ENCODE measurements around the gene SPATA24. TPM values are rescaled to one million over a fixed set of nuclear protein-coding genes. Genes with fewer than 3 reads are reported as not detected.

The SPATA24 gene
- total and polyA plus RNA-seq, 5 donors: 9.8 to 34.6 (median 14.9) TPM

DNA sequence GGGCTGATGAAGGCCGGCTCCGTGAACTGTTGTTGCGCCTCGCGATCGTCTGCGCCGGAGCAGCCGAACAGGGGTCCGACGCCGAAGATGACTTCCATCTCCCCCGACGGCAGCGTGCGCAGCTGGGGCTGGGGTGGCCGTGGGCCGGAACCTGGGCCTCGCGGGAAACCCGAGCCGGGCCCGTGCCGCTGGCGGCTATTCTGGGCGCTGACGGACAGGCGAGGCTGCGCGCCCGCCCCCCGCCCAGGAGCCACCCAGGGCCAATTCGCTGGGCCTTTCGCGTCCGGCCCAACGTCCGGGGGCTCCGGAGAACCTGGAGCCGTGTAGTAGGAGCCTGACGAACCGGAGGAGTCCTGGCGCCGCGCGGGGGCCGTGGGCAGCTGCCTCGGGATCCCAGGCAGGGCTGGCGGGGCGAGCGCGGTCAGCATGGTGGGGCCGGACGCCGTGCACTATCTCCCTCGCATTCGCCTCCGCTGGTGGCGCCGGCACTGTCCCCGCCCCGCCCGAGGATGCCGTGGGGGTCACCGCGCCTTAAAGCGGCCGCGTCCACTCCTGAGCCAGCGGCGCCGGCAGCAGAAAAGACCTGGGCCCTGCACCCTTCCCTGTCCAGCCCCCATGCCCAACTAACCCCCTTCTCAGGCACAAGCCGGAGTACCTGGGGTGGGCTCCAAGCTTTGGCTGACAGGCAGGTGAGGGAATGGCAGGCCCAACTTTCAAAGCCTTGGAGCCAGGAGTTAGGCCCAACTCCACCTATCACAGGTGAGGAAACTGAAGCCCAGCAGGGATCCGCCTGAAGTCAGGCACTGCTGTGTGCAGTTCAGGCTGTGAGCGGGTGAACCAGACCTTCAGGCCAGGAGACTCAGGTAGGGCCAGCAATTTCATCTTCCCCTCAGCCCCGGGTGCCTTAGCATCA is 9.0 kb downstream of the SPATA24 start, which contains the start of gene PROB1:
Gene PROB1, minus strand, starts transcription at position 451 of the 913 bp plus-strand sequence. Its CDS starts 23 bp downstream, at position 428.
- ATAC-seq (peak; percentile 79 to 80), DNase-seq (peak; percentile 67 to 88 (median 86))
- peak within 1 kb of the TSS; percentile 93 for H3K27ac ChIP-seq (ENCODE audit: low read length)
- H3K4me3 ChIP-seq (ENCODE audit: low read length): peak within 1 kb of the TSS; percentile 57
- no peaks in the 10 kb centered on the region for H3K27me3 ChIP-seq (ENCODE audit: control insufficient read depth, insufficient read depth)
- no peaks in the 10 kb centered on the region for H3K9me3 ChIP-seq (ENCODE audit: control insufficient read depth, low read length)
- peaks cover 4% of the 10 kb centered on the region for H3K4me1 ChIP-seq (ENCODE audit: control insufficient read depth, insufficient read depth, low read length)
- WGBS: 16% methylated on average over 76 of the region's 76 CpGs
- intact Hi-C loops (cut with DNase I): no loop called here

DNA sequence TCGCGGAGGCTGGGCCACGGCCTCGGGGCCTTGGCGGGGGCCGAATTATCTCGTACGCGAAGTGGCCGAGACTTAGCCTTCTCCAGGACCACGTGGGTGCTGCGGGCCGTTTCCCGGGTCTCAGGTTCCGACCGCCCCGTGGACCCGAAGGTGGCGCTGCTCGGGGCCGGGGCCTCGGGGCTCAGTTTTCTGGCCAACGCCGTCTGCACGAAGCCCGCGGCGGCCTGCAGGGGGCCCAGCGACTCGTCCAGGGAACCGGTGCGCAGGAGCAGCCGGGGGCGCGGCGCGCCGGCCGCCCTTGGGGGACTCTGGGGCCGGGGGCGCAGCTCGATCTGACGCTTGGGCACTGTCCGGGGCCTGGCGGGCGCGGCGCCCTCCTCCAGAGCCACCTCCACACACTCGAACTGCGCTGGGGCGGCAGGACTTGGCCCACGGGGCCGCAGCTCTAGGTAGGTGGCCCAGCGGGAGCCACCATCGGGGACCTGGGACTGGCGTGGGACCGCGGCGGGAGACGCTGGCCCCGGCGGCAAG is 9.7 kb downstream of the SPATA24 start:
- H3K4me3 ChIP-seq (ENCODE audit: low read length): peak overlapping the region; percentile 57
- intact Hi-C loops (cut with DNase I): no loop called here
- H3K27ac ChIP-seq (ENCODE audit: low read length): peak overlapping the region; percentile 93
- H3K4me1 ChIP-seq (ENCODE audit: control insufficient read depth, insufficient read depth, low read length): peaks cover 4% of the 10 kb centered on the region
- ATAC-seq: peak; percentile 26 to 44
- 2% methylated on average over 62 of the region's 62 CpGs for WGBS
- DNase-seq: peak; percentile 63 to 82 (median 81)
- H3K9me3 ChIP-seq (ENCODE audit: control insufficient read depth, low read length): no peaks in the 10 kb centered on the region
- H3K27me3 ChIP-seq (ENCODE audit: control insufficient read depth, insufficient read depth): no peaks in the 10 kb centered on the region

DNA sequence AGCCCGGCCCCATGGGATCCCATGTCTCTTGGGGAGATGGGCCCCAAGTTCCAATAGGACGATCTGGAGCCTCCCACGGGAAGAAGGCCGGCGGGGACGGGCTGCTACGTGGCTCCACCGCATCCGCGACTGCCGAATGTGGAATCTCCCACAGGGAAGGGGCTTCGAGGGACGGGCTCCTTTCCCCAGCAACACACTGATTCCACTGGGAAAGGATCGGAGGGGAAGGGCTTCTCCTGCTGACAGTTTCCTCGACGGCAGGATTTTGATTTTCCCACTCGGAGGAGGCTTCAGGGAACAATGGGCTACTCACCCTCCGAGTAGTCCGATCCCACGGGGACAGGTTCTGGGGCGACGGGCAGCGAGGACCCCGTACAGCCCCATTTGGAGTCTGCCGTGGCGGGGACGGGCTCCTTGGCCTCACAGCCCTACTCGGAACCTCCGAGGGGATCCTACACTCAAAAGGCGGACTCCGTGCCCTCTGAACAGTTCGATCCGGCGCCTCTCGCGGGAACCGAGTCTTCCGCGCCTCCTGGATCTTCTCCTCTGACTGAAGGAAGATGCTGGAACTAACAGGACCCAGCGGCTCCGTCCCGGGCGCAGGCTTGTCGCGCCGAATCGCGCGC is 10.3 kb downstream of the SPATA24 start:
- peak overlapping the region; percentile 93 for H3K27ac ChIP-seq (ENCODE audit: low read length)
- H3K4me3 ChIP-seq (ENCODE audit: low read length): peak overlapping the region; percentile 57
- H3K9me3 ChIP-seq (ENCODE audit: control insufficient read depth, low read length): no peaks in the 10 kb centered on the region
- H3K27me3 ChIP-seq (ENCODE audit: control insufficient read depth, insufficient read depth): no peaks in the 10 kb centered on the region
- intact Hi-C loops (cut with DNase I): loop anchor here in 1 of 4 donors (2.0 kb wide), 1 partner anchor 21 kb away; no protein-coding TSS in a partner anchor
- ATAC-seq: no peak
- WGBS: 16% methylated on average over 49 of the region's 49 CpGs
- H3K4me1 ChIP-seq (ENCODE audit: control insufficient read depth, insufficient read depth, low read length): peaks cover 4% of the 10 kb centered on the region
- DNase-seq: no peak

DNA sequence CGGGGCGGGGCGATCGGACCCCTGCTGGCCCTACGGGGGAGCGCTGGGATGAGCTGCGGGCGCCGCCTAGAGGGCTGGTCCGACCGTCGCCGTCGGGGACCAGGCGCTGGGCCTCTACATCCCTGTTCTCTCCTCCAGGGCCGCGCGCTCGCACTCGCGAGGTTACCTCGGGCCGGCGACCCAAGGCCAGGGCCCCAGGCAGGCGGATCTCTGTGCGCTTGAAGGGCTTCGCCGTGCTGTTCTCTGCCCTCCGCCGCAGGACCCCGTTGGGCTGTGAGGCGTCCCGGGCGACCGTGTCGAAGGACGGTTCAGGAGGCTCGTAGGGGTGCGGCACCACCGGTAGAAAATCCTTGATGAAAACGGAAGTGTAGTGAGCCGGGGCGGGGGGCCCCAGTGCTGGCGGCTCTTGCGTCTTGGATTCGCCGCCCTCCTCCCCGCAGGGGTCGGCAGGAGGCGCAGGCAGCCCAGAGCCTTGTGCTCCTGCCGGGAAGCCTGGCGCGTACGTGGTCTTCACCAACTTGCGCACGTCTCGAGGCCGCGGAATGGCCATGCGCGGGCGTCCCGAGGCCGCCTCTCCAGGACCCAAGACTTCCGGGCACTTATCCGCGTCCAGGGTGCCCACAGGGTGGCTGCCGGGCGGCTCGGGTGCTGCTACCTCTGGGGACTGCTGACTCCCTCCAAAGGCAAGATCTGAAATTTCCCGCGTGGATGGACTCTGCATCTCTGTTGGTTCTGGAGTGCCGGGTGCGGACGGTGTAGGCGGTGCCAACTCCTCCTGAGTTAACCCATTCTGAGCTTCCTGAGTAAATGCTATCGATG is 11.0 kb downstream of the SPATA24 start:
- DNase-seq (peak; percentile 59 to 82 (median 81)), ATAC-seq (peak; percentile 3 to 23)
- Histone ChIP-seq H3K4me3 (ENCODE audit: low read length) (peak overlapping the region; percentile 57), H3K27ac (ENCODE audit: low read length) (peak overlapping the region; percentile 93), H3K4me1 (ENCODE audit: control insufficient read depth, insufficient read depth, low read length) (peaks cover 7% of the 10 kb centered on the region), H3K27me3 (ENCODE audit: control insufficient read depth, insufficient read depth) (no peaks in the 10 kb centered on the region), H3K9me3 (ENCODE audit: control insufficient read depth, low read length) (no peaks in the 10 kb centered on the region)
- WGBS: 19% methylated on average over 77 of the region's 77 CpGs
- intact Hi-C loops (cut with DNase I): loop anchor here in 1 of 4 donors (2.0 kb wide), 1 partner anchor 22 kb away; no protein-coding TSS in a partner anchor

DNA sequence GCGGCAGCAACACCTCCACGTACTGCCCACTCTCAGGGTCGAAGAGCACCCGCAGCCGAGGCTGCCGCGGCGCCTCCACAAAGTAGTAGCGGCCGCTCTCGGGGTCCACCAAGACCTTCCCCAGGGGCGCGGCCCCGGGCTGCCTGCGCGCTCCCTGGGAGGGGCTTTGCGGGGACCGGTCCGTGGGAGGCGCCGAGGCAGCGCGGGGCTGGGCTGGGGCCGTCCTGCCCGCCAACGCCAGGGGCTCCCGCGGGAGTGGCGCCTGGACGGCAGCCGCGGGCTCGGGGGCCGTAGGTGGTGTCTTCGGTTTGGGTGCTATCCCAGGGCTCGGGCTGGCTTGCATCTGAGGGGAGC is 11.6 kb downstream of the SPATA24 start:
- ATAC-seq (no peak), DNase-seq (no peak)
- Histone ChIP-seq H3K4me3 (ENCODE audit: low read length) (peak overlapping the region; percentile 8), H3K27me3 (ENCODE audit: control insufficient read depth, insufficient read depth) (no peaks in the 10 kb centered on the region), H3K4me1 (ENCODE audit: control insufficient read depth, insufficient read depth, low read length) (peaks cover 8% of the 10 kb centered on the region), H3K9me3 (ENCODE audit: control insufficient read depth, low read length) (no peaks in the 10 kb centered on the region), H3K27ac (ENCODE audit: low read length) (no peak overlapping the region)
- WGBS: 26% methylated on average over 36 of the region's 36 CpGs
- intact Hi-C loops (cut with DNase I): loop anchor here in 1 of 4 donors (2.0 kb wide), 1 partner anchor 22 kb away; no protein-coding TSS in a partner anchor

DNA sequence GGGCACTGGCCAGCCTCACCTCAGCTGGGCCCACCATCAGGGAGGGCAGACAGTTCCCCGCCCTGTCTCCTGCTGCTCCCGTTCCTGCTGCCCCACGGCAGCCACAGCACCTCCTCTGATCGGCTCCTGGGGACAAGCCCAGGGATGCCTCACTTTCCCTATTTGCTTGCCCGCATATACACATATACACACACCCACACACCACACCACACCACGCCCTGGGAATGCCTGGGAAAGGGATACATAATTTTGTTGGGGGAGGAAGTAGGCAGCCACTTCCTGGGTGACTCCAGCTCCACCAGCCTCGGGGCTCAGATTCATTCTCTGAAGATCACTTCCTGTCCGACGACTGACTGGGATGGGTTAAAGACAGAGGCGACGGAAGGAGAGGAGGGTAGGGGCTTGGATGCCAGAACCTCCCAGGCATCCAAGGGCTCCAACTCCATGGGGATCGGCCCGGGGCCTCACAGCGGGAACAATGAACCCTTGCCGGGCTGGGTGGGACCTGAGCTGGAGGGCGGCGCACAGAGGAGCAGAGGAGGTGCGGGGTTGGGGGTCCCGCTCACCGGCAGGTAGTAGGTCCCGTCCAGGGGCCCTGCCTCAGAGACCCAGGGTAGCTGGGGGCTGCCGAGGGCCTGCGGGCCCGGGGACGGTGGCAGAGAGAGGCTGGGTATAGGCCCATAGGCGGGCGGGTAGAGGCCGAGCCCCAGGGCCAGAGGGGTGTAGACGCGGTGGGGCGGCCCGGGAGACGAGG is 12.1 kb downstream of the SPATA24 start:
- intact Hi-C loops (cut with DNase I): loop anchor here in 1 of 4 donors (2.0 kb wide), 1 partner anchor 23 kb away; no protein-coding TSS in a partner anchor
- Histone ChIP-seq H3K4me1 (ENCODE audit: control insufficient read depth, insufficient read depth, low read length) (peaks cover 8% of the 10 kb centered on the region), H3K4me3 (ENCODE audit: low read length) (peak overlapping the region; percentile 8), H3K27ac (ENCODE audit: low read length) (no peak overlapping the region), H3K27me3 (ENCODE audit: control insufficient read depth, insufficient read depth) (no peaks in the 10 kb centered on the region), H3K9me3 (ENCODE audit: control insufficient read depth, low read length) (no peaks in the 10 kb centered on the region)
- no peak for ATAC-seq
- DNase-seq: peak in 1 of 3 donors; percentile 43
- WGBS: 46% methylated on average over 33 of the region's 33 CpGs

DNA sequence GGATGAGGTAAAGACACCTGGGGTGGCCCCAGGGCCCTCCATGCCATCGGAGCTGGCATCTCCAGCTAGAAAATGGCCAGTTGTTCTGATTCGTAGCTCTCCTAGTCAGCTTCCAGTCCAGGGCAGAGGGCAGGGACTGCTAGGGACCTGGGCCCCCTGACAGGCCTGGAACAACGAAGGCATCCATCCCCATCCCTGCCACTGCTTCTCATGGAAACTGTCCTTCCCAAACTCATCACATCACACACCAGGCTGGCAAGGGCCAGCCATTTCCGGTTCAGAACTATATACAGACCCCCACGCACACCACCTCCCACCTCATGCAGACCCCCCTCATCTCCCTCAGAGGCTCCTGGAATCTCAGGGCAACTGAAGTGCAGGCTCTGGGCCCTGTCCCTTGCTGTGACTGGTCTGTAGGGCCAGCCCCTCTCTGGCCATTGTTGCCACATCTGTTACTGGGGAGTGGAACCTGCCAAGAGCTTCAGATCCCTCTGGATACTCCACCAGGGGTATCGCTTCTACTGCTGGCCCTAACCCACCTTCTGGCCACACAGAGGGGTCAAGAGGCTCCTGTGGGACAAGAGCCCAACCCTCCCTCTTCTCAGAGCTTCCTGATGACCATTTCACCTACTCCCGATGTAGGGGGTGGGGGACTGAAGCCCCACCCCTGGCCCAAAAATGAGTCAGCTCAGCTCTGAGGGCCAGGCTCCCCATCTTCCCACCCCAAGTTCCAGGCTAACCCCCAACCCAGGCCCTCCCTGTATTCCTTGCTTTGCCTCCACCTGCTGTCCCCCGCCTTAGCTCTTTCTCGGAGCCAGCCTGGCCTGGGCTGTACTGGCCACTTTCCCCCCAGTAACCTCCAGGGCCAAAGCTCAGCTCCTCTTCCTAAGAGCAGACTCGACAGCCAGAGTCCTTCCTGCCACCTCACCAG is 13.0 kb downstream of the SPATA24 start:
- Histone ChIP-seq H3K4me1 (ENCODE audit: control insufficient read depth, insufficient read depth, low read length) (peaks cover 4% of the 10 kb centered on the region), H3K4me3 (ENCODE audit: low read length) (no peak overlapping the region), H3K9me3 (ENCODE audit: control insufficient read depth, low read length) (no peaks in the 10 kb centered on the region), H3K27me3 (ENCODE audit: control insufficient read depth, insufficient read depth) (no peaks in the 10 kb centered on the region), H3K27ac (ENCODE audit: low read length) (no peak overlapping the region)
- intact Hi-C loops (cut with DNase I): no loop called here
- ATAC-seq (no peak), DNase-seq (peak in 1 of 3 donors; percentile 24)
- WGBS: 57% methylated on average over 10 of the region's 10 CpGs

DNA sequence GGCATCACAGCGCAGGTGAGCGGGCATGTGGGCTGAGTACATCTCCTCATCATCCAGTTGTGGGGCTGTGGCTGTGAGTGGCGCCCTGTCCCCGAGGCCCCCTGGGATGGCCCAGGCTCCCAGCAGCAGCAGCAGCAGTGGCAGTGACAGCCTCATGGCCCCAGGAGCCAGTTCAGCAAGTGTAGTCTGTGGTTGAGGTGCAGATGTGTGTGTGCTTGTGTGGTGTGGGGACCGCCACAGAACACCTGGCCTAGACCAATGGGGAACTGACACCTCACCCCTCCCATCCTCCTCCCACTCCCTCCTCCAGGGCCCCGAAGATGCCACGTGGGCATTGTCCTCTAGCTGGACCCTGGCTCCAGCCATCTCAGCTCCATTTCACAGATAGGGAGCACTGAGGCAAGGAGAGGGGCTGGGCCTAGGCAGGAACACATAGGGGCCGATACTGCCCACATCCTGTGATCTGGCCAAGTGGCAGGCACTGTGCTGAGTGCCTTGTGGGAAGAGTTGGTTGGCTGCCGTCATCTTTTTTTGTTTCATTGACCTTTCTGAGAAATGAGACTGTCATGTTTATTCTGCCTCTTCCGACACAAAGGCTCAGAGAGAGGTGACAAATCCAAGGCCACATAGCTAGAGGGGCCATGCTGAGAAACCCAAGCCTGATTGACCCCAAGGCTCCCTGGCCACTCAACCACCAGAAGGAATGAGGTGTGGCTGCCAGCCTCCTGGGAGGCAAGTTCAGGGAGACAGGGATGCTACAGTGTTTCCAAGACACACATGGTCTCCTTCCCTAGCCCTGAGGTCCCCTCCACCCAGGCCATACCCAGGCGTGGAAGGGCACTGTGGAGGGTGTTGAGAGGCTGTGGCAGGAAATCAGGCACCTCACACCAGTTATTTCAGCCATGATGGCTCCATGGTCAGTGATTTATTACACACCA is 13.9 kb downstream of the SPATA24 start, which contains the start of gene MZB1:
Gene MZB1, minus strand, starts transcription at position 213 of the 938 bp plus-strand sequence. Its CDS starts 57 bp downstream, at position 156.
- WGBS: 77% methylated on average over 11 of the region's 11 CpGs
- peaks cover 4% of the 10 kb centered on the region for H3K4me1 ChIP-seq (ENCODE audit: control insufficient read depth, insufficient read depth, low read length)
- intact Hi-C loops (cut with DNase I): no loop called here

More for the DNA sequence above, 13.9 kb downstream of the SPATA24 start, which contains the start of gene MZB1:
- Histone ChIP-seq H3K4me3 (ENCODE audit: low read length) (no peak within 1 kb of the TSS), H3K27me3 (ENCODE audit: control insufficient read depth, insufficient read depth) (no peaks in the 10 kb centered on the region), H3K27ac (ENCODE audit: low read length) (no peak within 1 kb of the TSS), H3K9me3 (ENCODE audit: control insufficient read depth, low read length) (no peaks in the 10 kb centered on the region)
- DNase-seq (peak in 1 of 3 donors; percentile 61), ATAC-seq (no peak)
